Peyer's patch (tissue), 4 donors: Measurements from ENCODE around the gene TMEM51. TPM values are rescaled to one million over a fixed set of nuclear protein-coding genes. Genes with fewer than 3 reads are reported as not detected.

ENCODE experiments used
- DNase-seq, 3 donors: peaks; one replicate each; pipeline ENCODE4 v3.0.0-alpha.2; 2017 to 2019
- H3K27ac ChIP-seq, 4 donors: fragments of 200-600 bp; sonication (generic); one replicate each; pipeline ENCODE4 v1.5.1; 2016 to 2019
- H3K27me3 ChIP-seq, 2 donors: fragments of 200-600 bp; sonication (generic); one replicate each; pipeline ENCODE4 v1.5.1; 2019
- H3K36me3 ChIP-seq, 3 donors: fragments of 200-600 bp; sonication (generic); one replicate each; pipeline ENCODE4 v1.5.1; 2016 to 2019
- H3K4me1 ChIP-seq, 4 donors: fragments of 200-600 bp; sonication (generic); one replicate each; pipeline ENCODE4 v1.5.1; 2016 to 2019
- H3K4me3 ChIP-seq, 4 donors: fragments of 200-600 bp; sonication (generic); 1 replicate in 3 of 4; 2 replicates in 1 of 4; pipeline ENCODE4 v1.5.1; 2016 to 2019; ENCODE audit warnings: mild to moderate bottlenecking in 1 of 4
- H3K9me3 ChIP-seq, 4 donors: fragments of 200-600 bp; sonication (generic); one replicate each; pipeline ENCODE4 v1.5.1; 2016 to 2019; ENCODE audit warnings: mild to moderate bottlenecking in 1 of 4
- POLR2A ChIP-seq, 2 donors: fragments of 450-650 bp; IDR thresholded peaks; one replicate each; pipeline ENCODE4 v1.5.1; 2017; ENCODE audit warnings: antibody characterized with exemption in 2 of 2, mild to moderate bottlenecking in 2 of 2, moderate library complexity in 2 of 2
- total RNA-seq, 4 donors: library from RNA; depleted of rRNA; stranded (reverse); fragments of >200 nt; gene quantifications; one replicate each; pipeline ENCODE4 v1.1.0, GENCODE V29; 2016
- TF ChIP-seq, protein P1 (sequence below), 6 experiments: fragments of 450-650 bp in 4 of 6; fragments of 200-600 bp in 2 of 6; sonication (generic) in 1 of 6; IDR thresholded peaks; one replicate each; pipeline ENCODE4 v1.5.1; 2017 to 2019; ENCODE audit warnings: antibody characterized with exemption in 6 of 6, mild to moderate bottlenecking in 3 of 6, moderate library complexity in 1 of 6

The TMEM51 gene
- total RNA-seq, 4 donors from 2014 or later: 3.3 to 31.0 (median 20.6) TPM

- H3K27me3 ChIP-seq: no peaks in the 10 kb centered on the region
- TF ChIP-seq, protein P1, sequence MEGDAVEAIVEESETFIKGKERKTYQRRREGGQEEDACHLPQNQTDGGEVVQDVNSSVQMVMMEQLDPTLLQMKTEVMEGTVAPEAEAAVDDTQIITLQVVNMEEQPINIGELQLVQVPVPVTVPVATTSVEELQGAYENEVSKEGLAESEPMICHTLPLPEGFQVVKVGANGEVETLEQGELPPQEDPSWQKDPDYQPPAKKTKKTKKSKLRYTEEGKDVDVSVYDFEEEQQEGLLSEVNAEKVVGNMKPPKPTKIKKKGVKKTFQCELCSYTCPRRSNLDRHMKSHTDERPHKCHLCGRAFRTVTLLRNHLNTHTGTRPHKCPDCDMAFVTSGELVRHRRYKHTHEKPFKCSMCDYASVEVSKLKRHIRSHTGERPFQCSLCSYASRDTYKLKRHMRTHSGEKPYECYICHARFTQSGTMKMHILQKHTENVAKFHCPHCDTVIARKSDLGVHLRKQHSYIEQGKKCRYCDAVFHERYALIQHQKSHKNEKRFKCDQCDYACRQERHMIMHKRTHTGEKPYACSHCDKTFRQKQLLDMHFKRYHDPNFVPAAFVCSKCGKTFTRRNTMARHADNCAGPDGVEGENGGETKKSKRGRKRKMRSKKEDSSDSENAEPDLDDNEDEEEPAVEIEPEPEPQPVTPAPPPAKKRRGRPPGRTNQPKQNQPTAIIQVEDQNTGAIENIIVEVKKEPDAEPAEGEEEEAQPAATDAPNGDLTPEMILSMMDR (IDR thresholded peaks at IDR 0.05): no peak
- no peak for TF ChIP-seq POLR2A (IDR thresholded peaks at IDR 0.05)
- no peak for DNase-seq
- H3K9me3 ChIP-seq: no peaks in the 10 kb centered on the region
- H3K36me3 ChIP-seq: no peaks in the 10 kb centered on the region
- H3K27ac ChIP-seq: peak overlapping the region in 1 of 4 donors; percentile 80
- peaks cover 0 to 79% (median 2%) of the 10 kb centered on the region in 4 donors for H3K4me1 ChIP-seq
- no peak overlapping the region for H3K4me3 ChIP-seq
Observed at GRCh38 chr1:15176898-15177665, 23.5 kb downstream of the TMEM51 start.

DNA sequence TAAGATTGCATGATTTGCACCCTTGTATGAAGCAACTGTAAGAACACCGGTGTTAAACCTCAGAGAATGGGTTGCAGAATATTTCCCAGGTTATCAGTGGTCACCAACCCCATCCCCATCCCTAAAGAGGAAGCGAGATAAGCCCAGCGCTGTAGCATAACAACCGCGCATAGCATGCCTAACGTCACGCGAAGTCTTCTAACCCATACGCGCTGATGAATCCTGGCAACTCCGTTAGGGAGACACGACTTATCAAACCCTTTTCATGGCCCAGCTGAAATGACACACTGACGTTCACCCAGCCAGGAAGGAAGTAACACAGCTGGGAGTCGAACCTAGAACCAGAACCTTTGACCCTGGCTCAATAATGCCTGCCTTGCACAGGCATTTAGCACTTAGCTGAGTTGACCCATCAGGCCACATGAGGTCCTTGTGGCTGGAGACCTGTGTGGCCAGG lies 24.2 kb downstream of the TMEM51 start:
- no peak for DNase-seq
- Histone ChIP-seq H3K4me3 (no peak overlapping the region), H3K9me3 (no peaks in the 10 kb centered on the region), H3K27me3 (no peaks in the 10 kb centered on the region), H3K4me1 (peaks cover 0 to 73% (median under 1%) of the 10 kb centered on the region in 4 donors), H3K27ac (peak overlapping the region in 2 of 4 donors; percentile 71 to 80), H3K36me3 (no peaks in the 10 kb centered on the region)
- TF ChIP-seq, protein P1 (IDR thresholded peaks at IDR 0.05): no peak

GRCh38 chr1:15178571-15179484 lies 25.3 kb downstream of the TMEM51 start:
- peak overlapping the region; percentile 49 to 80 (median 62) for H3K27ac ChIP-seq
- no peak for DNase-seq
- TF ChIP-seq, protein P1 (IDR thresholded peaks at IDR 0.05): no peak
- H3K36me3 ChIP-seq: no peaks in the 10 kb centered on the region
- peaks cover 0 to 65% (median 0%) of the 10 kb centered on the region in 4 donors for H3K4me1 ChIP-seq
- H3K4me3 ChIP-seq: no peak overlapping the region
- no peaks in the 10 kb centered on the region for H3K9me3 ChIP-seq
- no peaks in the 10 kb centered on the region for H3K27me3 ChIP-seq

- Histone ChIP-seq H3K4me1 (peaks cover 0 to 65% (median 0%) of the 10 kb centered on the region in 4 donors), H3K9me3 (no peaks in the 10 kb centered on the region), H3K4me3 (no peak overlapping the region), H3K27me3 (no peaks in the 10 kb centered on the region), H3K36me3 (no peaks in the 10 kb centered on the region), H3K27ac (peak overlapping the region in 3 of 4 donors; percentile 53 to 80 (median 71))
- TF ChIP-seq, protein P1 (IDR thresholded peaks at IDR 0.05): no peak
- TF ChIP-seq POLR2A (IDR thresholded peaks at IDR 0.05): no peak
- DNase-seq: no peak
Observed at GRCh38 chr1:15179485-15179883, 25.9 kb downstream of the TMEM51 start.

DNA sequence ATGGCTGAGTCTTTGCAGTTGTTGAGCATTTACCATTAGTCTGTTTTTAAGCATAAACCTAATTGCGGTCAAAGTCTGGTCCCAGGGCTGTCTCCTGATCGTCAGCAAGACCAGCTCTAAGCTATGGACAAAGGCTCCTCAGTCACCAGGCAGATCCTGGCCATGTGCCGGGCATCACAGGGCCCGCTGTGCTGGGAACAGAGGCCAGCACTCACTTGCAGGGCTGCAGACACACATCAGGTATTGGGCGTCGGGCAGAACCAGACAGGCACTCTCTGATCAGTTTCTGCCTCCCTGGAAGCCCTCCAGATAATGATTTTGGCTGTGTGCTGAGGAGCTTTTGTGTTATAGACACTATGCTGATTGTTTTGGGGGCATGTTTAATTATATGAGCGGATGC lies 26.6 kb downstream of the TMEM51 start:
- no peaks in the 10 kb centered on the region for H3K9me3 ChIP-seq
- TF ChIP-seq POLR2A (IDR thresholded peaks at IDR 0.05): no peak
- TF ChIP-seq, protein P1 (IDR thresholded peaks at IDR 0.05): no peak
- no peaks in the 10 kb centered on the region for H3K27me3 ChIP-seq
- no peaks in the 10 kb centered on the region for H3K36me3 ChIP-seq
- DNase-seq: peak in 2 of 3 donors; percentile 60 to 69
- H3K4me3 ChIP-seq: no peak overlapping the region
- H3K4me1 ChIP-seq: peaks cover 0 to 66% (median 0%) of the 10 kb centered on the region in 4 donors
- H3K27ac ChIP-seq: peak overlapping the region in 2 of 4 donors; percentile 71 to 80
